ENCODE results near the gene PLB1.

- no peak for TF ChIP-seq CTCF (conservative IDR thresholded peaks at IDR 0.05; ENCODE audit: low read length)
- TF ChIP-seq EZH2phosphoT487 (IDR thresholded peaks at IDR 0.05; ENCODE audit: borderline replicate concordance), result no peak
Observed at GRCh38 chr2:28607730-28608499, 112.1 kb downstream of the PLB1 start.
